Measurements from ENCODE around the gene BTBD9. TPM values are rescaled to one million over a fixed set of nuclear protein-coding genes. Genes with fewer than 3 reads are reported as not detected.

Gene BTBD9
- 4.5 and 4.9 TPM in 2 replicates for total RNA-seq (2014; rRNA removed; shearing (Covaris generic))
- 0.63 and 0.92 TPM in 2 replicates for polyA plus RNA-seq (2014; cell fraction: nucleus; rRNA removed)

DNA sequence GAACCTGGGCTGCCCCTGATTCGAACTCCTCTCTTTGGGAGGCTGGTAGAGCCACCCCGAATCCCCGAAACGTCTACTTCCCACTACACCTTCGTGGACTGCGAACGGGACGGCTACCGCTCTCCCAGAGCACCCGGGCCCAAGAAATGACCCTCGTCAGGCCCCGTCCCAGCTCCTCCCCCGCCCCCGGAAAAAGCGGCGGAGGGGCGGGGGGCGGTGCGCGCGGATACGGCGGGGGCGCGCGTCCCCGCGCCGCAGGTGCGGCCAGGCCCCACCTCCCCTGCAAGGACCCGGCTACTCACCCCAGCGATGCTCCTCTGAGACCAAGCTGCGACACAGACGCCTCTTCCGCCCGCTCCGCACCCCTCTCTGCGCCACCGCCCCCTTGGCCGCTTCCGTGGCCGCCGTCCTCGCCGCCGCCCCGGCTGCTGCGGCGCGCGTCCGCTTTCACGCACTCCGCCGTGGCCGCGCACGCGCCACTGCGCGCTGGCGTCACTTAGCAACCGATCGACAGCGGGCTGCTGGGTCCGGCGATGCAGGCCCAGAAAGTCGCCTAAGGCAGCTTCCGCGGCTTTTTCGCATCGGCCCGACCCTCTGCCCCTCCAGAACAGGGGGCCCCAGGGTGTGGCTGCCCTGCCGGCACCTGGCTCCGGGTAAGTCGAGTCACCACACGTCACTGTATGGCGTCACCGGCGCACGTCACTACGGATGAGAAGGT is at the start of gene BTBD9:
TSS of gene BTBD9 (minus strand) at position 432 of the 718 bp plus-strand sequence.
- peak; percentile 46 for DNase-seq (ENCODE audit: extremely low read depth, low read depth)

GRCh38 chr6:38688579-38689087 is 48.9 kb upstream of the BTBD9 start:
- DNase-seq (ENCODE audit: extremely low read depth, low read depth) = no peak

DNA sequence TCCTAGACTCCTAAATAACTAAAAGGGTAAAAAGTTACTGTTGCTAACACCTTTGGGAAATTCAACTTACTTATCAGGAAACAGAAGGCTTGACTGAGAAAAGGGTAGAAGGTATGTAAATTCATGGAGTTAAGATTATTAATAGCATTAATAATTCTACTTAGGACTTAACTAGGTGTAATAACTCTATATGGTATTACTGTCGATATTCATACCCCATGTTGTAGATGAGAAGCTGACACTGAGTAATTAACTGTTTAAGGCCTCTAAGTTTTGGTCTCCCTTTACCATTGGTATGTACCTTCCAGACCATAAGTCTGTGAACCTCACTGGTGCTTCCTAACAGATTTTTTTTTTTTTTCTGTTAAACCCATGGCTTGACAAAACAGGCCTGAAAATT is 47.8 kb upstream of the BTBD9 start:
- DNase-seq (ENCODE audit: extremely low read depth, low read depth) = no peak

DNA sequence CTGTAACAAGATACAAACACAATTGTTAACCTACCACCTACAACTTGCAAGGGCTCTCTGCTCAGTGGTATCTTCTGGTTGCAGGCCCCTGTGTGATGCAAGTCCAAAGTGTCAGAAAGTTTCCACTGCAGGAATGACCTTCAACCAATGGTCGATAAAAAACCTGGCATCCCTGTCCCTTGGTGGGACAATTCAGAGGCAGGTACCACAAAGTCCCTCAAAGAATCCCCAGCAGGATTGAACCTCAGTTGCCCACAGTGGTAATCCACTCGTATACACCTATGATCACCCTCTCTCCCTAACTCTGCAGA is 47.3 kb upstream of the BTBD9 start:
- no peak for DNase-seq (ENCODE audit: extremely low read depth, low read depth)

DNA sequence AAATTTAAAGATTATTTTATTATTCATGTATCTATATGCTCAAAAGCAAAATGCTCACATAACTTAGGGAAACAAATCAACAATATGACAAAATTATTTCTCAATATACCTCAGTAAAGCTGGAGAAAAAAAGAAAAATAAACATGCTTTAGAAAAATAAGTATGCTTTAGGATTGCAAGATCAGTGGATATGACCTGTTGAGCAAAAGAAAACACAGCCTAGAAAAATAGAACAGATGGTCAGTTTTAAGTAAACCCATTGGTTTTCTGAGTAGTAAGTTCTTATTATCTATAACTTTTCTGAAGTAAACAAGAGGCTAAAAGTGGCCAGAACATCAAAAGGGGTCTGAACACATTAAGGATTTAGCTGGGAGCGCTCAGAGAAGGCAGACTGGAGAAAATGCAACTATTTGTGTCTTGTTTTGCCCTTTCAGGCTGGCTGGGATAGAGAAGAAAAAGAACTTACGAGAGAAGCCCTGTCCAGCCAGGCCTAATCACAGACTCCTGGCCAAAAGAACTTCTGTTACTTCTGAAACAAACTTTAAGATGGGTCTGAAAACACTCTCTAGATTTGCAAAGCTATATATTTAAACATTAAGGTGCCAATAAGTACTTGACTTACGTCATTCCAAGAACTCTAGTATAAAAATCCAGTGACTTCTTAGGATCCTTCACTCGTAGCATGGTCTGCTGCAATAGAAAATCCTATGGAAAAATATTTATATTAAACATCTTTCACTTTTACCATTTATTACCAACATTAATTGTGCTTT is 46.7 kb upstream of the BTBD9 start:
- no peak for DNase-seq (ENCODE audit: extremely low read depth, low read depth)

- no peak for DNase-seq (ENCODE audit: extremely low read depth, low read depth)
These were observed 45.2 kb upstream of the BTBD9 start for GRCh38 chr6:38684904-38685303.

DNA sequence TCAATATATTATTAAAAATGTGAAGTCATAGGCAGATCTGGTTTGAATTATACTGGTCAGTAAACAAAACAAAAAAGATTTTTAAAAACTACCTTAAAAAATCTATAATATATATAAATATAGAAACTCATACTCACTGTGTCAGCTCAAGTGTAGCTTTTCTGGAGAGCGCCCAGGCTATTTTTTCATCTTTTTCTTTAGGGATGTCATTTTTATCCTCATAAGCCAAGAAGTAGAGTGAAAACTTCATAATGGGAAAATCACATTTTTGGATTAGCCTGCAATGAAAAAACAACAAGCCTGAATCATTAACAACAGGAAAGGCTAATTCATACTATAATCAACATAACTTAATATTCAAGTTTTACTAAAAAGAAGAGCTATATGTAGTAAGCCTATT is 44.5 kb upstream of the BTBD9 start:
- no peak for DNase-seq (ENCODE audit: extremely low read depth, low read depth)

- DNase-seq (ENCODE audit: extremely low read depth, low read depth) = no peak
These were observed 42.1 kb upstream of the BTBD9 start for GRCh38 chr6:38681850-38682249.

GRCh38 chr6:38679668-38680067 is 39.9 kb upstream of the BTBD9 start:
- no peak for DNase-seq (ENCODE audit: extremely low read depth, low read depth)

- no peak for DNase-seq (ENCODE audit: extremely low read depth, low read depth)
These were observed 38.5 kb upstream of the BTBD9 start for GRCh38 chr6:38678178-38678760.

GRCh38 chr6:38676974-38677544 is 37.3 kb upstream of the BTBD9 start:
- no peak for DNase-seq (ENCODE audit: extremely low read depth, low read depth)

GRCh38 chr6:38676236-38676973 is 36.7 kb upstream of the BTBD9 start:
- DNase-seq (ENCODE audit: extremely low read depth, low read depth) = no peak

- DNase-seq (ENCODE audit: extremely low read depth, low read depth) = no peak
These were observed 33.9 kb upstream of the BTBD9 start for GRCh38 chr6:38673397-38674165.

DNA sequence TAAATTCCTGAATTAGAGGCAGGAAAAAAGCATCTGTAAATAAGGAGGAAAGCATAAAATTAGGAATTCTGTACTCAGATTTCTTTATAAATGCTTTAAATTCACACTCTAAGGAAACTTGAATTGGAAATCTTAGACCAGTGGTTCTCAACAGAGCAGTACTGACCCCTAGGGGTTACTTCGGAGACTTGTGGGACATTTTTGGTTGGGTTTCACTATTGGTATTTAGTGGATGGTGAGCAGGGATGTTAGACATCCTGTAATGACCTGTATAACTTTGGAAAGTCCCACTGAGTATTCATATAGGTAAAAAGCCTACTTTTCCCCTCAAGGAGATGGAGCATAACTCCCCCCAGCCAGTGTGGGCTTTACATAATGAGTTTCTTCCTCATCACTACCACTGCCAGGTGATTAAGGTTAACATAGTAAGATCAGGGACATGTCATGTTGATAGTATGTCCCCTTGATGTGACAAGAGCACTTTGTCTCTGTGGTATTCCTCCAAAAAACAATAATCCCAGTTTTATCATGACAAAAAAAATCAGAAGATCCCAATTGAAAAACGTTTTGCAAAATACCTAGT is 32.2 kb upstream of the BTBD9 start:
- DNase-seq (ENCODE audit: extremely low read depth, low read depth) = peak; percentile 21

- no peak for DNase-seq (ENCODE audit: extremely low read depth, low read depth)
These were observed 18.9 kb upstream of the BTBD9 start for GRCh38 chr6:38658418-38659167.

DNA sequence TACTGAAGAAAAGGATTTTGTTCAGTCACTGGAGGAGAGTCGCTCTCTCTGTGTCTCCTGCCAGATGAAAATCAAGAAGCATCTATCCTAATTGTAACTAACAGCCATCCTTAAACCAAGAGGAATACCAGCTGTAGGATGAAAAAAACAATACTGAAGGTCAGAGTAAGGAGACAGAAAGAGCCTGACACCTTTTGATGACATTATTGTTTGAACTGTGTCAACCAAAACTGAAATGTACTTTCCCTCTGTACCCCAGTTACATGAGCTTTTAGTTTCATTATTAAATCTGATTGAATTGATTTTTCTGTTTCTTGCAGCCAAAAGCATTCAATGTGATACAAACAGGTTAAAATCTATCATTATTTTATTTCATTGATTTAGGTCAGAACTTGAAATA is 17.2 kb upstream of the BTBD9 start:
- no peak for DNase-seq (ENCODE audit: extremely low read depth, low read depth)

DNA sequence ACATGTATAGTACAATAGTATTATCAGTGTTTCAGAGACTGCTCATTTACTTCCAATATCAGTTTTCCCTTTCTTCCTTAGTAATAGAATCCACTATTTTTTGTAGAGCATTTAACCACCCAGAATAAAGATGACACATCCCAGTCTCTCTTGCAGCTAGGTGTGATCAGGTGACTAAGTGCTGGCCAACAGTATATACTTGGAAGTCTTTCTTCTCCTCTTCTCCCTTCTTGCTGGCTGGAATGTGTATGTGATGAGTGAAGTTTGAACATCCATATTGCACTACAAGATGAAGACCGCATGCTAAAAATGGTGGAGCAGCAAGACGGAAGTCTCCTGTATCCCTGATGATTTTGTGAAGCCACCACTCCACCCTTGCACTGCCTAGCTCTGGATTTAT is 14.5 kb upstream of the BTBD9 start:
- no peak for DNase-seq (ENCODE audit: extremely low read depth, low read depth)

DNA sequence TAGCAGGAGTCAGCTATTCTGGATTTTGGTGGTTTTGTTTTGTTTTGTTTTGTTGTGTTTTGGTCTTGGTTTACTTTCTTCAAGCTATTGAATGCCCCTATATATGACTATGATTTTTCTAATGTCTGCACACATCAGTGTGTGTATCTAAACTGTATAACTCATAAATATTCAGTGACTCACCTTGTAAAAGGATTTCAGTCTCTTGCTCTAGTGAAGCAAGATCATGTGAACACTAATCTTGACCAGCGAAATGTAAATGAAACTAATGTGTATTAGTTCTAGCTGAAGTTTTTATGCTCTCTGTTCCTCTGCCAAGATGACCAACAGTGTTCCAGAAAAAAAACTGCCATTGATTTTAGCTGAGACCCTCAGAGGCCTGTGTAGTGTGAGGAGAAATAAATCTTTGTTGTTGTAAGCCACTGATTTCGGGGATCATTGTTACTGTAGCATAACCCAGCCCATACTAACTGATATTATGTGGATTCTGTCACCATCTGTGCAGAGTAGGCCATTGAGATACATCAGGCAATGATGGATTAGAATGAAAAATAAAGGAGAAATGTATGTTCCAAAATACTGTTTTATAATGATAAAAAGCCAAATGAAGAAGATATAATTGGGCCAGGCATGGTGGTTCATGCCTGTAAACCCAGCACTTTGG is 11.5 kb upstream of the BTBD9 start:
- no peak for DNase-seq (ENCODE audit: extremely low read depth, low read depth)
